Neuronal stem cell (in vitro differentiated cells): ENCODE measurements around the gene GIPC1.
A peak's percentile ranks its signal among the peaks of the same experiment; 100 is the strongest.

Experiments
- DNase-seq: peaks from one replicate; pipeline ENCODE4 v3.0.0-alpha.2; 2013; ENCODE audit warnings: low spot score
- H2AFZ ChIP-seq: one replicate; pipeline ENCODE4 v1.6.1; 2013; ENCODE audit warnings: mild to moderate bottlenecking, low read length, inconsistent platforms
- H2AK5ac ChIP-seq: 2 replicates; pipeline ENCODE4 v1.6.1; 2013; ENCODE audit warnings: low read depth, mild to moderate bottlenecking, inconsistent platforms, low read length, moderate library complexity, mixed read lengths
- H2BK120ac ChIP-seq: 2 replicates; pipeline ENCODE4 v1.6.1; 2013; ENCODE audit warnings: low read depth, mild to moderate bottlenecking, inconsistent platforms, low read length, moderate library complexity, mixed read lengths
- H2BK12ac ChIP-seq: one replicate; pipeline ENCODE4 v1.6.1; 2013; ENCODE audit warnings: low read length, inconsistent platforms
- H2BK15ac ChIP-seq: 2 replicates; pipeline ENCODE4 v1.6.1; 2013; ENCODE audit warnings: mild to moderate bottlenecking, low read length, inconsistent platforms, mixed read lengths
- H2BK5ac ChIP-seq: one replicate; pipeline ENCODE4 v1.6.1; 2013; ENCODE audit warnings: inconsistent platforms, mild to moderate bottlenecking, low read length, moderate library complexity
- H3K14ac ChIP-seq: one replicate; pipeline ENCODE4 v1.6.1; 2013; ENCODE audit warnings: low read length, inconsistent platforms
- H3K18ac ChIP-seq: 2 replicates; pipeline ENCODE4 v1.6.1; 2013; ENCODE audit warnings: low read length, inconsistent platforms
- H3K23ac ChIP-seq: 2 replicates; pipeline ENCODE4 v1.6.1; 2013; ENCODE audit warnings: low read depth, mild to moderate bottlenecking, mixed read lengths, low read length, inconsistent platforms; ENCODE audit not compliant: poor library complexity
- H3K27ac ChIP-seq: replicated peaks from 3 replicates; pipeline ENCODE4 v1.5.1; 2013; ENCODE audit warnings: low read length, inconsistent platforms
- H3K27me3 ChIP-seq, 3 experiments: 2 replicates each; pipeline ENCODE4 v1.6.1; 2013; ENCODE audit warnings: low read length in 3 of 3, mild to moderate bottlenecking in 2 of 3, inconsistent platforms in 1 of 3, low read depth in 1 of 3, mixed read lengths in 1 of 3, moderate library complexity in 1 of 3; ENCODE audit not compliant: control insufficient read depth in 3 of 3, insufficient read depth in 3 of 3
- H3K36me3 ChIP-seq, 2 donors: replicated peaks in 1 of 2; 2 replicates each; pipeline ENCODE4 v1.6.1; 2013; ENCODE audit warnings: low read length in 2 of 2; ENCODE audit not compliant: control insufficient read depth in 2 of 2, insufficient read depth in 2 of 2
- H3K4ac ChIP-seq: 2 replicates; pipeline ENCODE4 v1.6.1; 2013; ENCODE audit warnings: inconsistent platforms, mild to moderate bottlenecking, low read length, moderate library complexity
- H3K4me1 ChIP-seq, 2 donors: 1 replicate in 1 of 2; 2 replicates in 1 of 2; pipeline ENCODE4 v1.6.1; 2013; ENCODE audit warnings: low read length in 2 of 2, low read depth in 1 of 2; ENCODE audit not compliant: control insufficient read depth in 2 of 2, insufficient read depth in 1 of 2
- H3K4me2 ChIP-seq: one replicate; pipeline ENCODE4 v1.6.1; 2013; ENCODE audit warnings: mild to moderate bottlenecking, low read length, inconsistent platforms; ENCODE audit not compliant: insufficient read depth, poor library complexity, severe bottlenecking
- H3K4me3 ChIP-seq, 2 donors: 2 replicates each; pipeline ENCODE4 v1.5.1; 2013; ENCODE audit warnings: low read length in 2 of 2, mild to moderate bottlenecking in 2 of 2, inconsistent platforms in 1 of 2, moderate library complexity in 1 of 2
- H3K79me1 ChIP-seq: one replicate; pipeline ENCODE4 v1.6.1; 2013; ENCODE audit warnings: low read depth, mild to moderate bottlenecking, inconsistent platforms, low read length, moderate library complexity
- H3K9ac ChIP-seq: one replicate; pipeline ENCODE4 v1.6.1; 2013; ENCODE audit warnings: mild to moderate bottlenecking, low read depth, low read length, inconsistent platforms; ENCODE audit not compliant: poor library complexity
- H3K9me3 ChIP-seq, 2 donors: replicated peaks in 1 of 2; 2 replicates each; pipeline versions ENCODE3 to v1.6.1; 2013; ENCODE audit warnings: low read length in 2 of 2, mild to moderate bottlenecking in 2 of 2, inconsistent platforms in 1 of 2, low read depth in 1 of 2, mixed read lengths in 1 of 2, moderate library complexity in 1 of 2; ENCODE audit not compliant: control insufficient read depth in 2 of 2, insufficient read depth in 1 of 2
- H4K8ac ChIP-seq: one replicate; pipeline ENCODE4 v1.6.1; 2013; ENCODE audit warnings: low read depth, mild to moderate bottlenecking, inconsistent platforms, low read length, moderate library complexity
- H4K91ac ChIP-seq: one replicate; pipeline ENCODE4 v1.6.1; 2013; ENCODE audit warnings: low read length, low read depth, mild to moderate bottlenecking, inconsistent platforms; ENCODE audit not compliant: poor library complexity
- WGBS, 2 donors: extraction: QIAGEN DNeasy Blood & Tissue Kit; methylation state at CpG; one replicate each; pipeline ENCODE4 v1.1.7; 2013; ENCODE audit warnings: missing lambda C conversion rate in 2 of 2, mixed read lengths in 1 of 2; ENCODE audit not compliant: insufficient read length in 2 of 2, insufficient replicate concordance in 1 of 2; ENCODE audit errors: extremely low coverage in 2 of 2; 5-methylcytosine and 5-hydroxymethylcytosine counted together

GIPC1 gene

GRCh38 chr19:14533450-14533849 lies 37.5 kb upstream of the GIPC1 start:
- H2BK12ac ChIP-seq, result no peak overlapping the region
- H3K36me3 ChIP-seq, result peaks cover 7 to 22% of the 10 kb centered on the region in 2 donors
- H3K4me2 ChIP-seq, result no peak overlapping the region
- H3K4me3 ChIP-seq, result no peak overlapping the region
- H3K23ac ChIP-seq, result no peak overlapping the region
- H3K79me1 ChIP-seq, result peaks cover 19% of the 10 kb centered on the region
- no peak overlapping the region for H4K91ac ChIP-seq
- no peak for DNase-seq
- no peak overlapping the region for H3K18ac ChIP-seq
- H3K9ac ChIP-seq, result no peak overlapping the region
- H4K8ac ChIP-seq, result no peak overlapping the region
- H3K27me3 ChIP-seq, result no peaks in the 10 kb centered on the region
- H2BK5ac ChIP-seq, result no peak overlapping the region
- H2BK15ac ChIP-seq, result no peak overlapping the region
- no peak overlapping the region for H3K4ac ChIP-seq
- H2AFZ ChIP-seq, result no peak overlapping the region
- H3K4me1 ChIP-seq, result peaks cover 4 to 7% of the 10 kb centered on the region in 2 donors
- H3K9me3 ChIP-seq, result no peaks in the 10 kb centered on the region
- no CpG with 5 or more reads among the region's 5 CpGs for WGBS, 2 donors
- H2BK120ac ChIP-seq, result no peak overlapping the region
- H3K14ac ChIP-seq, result no peak overlapping the region
- H3K27ac ChIP-seq, result no peak overlapping the region
- no peak overlapping the region for H2AK5ac ChIP-seq

- Histone ChIP-seq H3K27me3 (no peaks in the 10 kb centered on the region), H3K79me1 (peaks cover 10% of the 10 kb centered on the region), H3K36me3 (peaks cover 3 to 20% of the 10 kb centered on the region in 2 donors), H3K4me2 (no peak overlapping the region), H3K27ac (no peak overlapping the region), H2BK12ac (no peak overlapping the region), H3K18ac (no peak overlapping the region), H3K4me1 (peaks cover 1 to 4% of the 10 kb centered on the region in 2 donors), H3K9ac (no peak overlapping the region), H3K23ac (no peak overlapping the region), H2BK5ac (no peak overlapping the region), H2BK15ac (no peak overlapping the region), H3K4me3 (peak overlapping the region in 1 of 2 donors; percentile 80), H4K91ac (no peak overlapping the region), H2AFZ (no peak overlapping the region), H3K14ac (no peak overlapping the region), H2BK120ac (no peak overlapping the region), H3K4ac (no peak overlapping the region), H4K8ac (no peak overlapping the region), H2AK5ac (no peak overlapping the region), H3K9me3 (no peaks in the 10 kb centered on the region)
- WGBS, 2 donors, result no CpG with 5 or more reads among the region's 3 CpGs
- DNase-seq, result no peak
Measured at GRCh38 chr19:14530506-14530905, 34.6 kb upstream of the GIPC1 start.

- Histone ChIP-seq H3K9ac (peak overlapping the region; percentile 82), H3K14ac (no peak overlapping the region), H3K36me3 (peaks cover 3 to 20% of the 10 kb centered on the region in 2 donors), H2AFZ (peak overlapping the region; percentile 94), H3K27me3 (no peaks in the 10 kb centered on the region), H2BK120ac (no peak overlapping the region), H3K9me3 (no peaks in the 10 kb centered on the region), H3K4ac (no peak overlapping the region), H2BK5ac (peak overlapping the region; percentile 30), H3K4me1 (peaks cover 1 to 4% of the 10 kb centered on the region in 2 donors), H3K79me1 (peaks cover 10% of the 10 kb centered on the region), H3K4me3 (peak overlapping the region; percentile 80 to 94), H2AK5ac (no peak overlapping the region), H3K18ac (peak overlapping the region; percentile 69), H4K8ac (no peak overlapping the region), H2BK12ac (no peak overlapping the region), H3K4me2 (peak overlapping the region; percentile 74), H3K23ac (no peak overlapping the region), H2BK15ac (no peak overlapping the region), H3K27ac (peak overlapping the region; percentile 81), H4K91ac (no peak overlapping the region)
- DNase-seq, result no peak
- WGBS, 2 donors, result no CpG with 5 or more reads among the region's 18 CpGs
Measured at GRCh38 chr19:14530005-14530348, 34.0 kb upstream of the GIPC1 start.

- H3K4me2 ChIP-seq, result peak within 1 kb of the TSS; percentile 74
- H3K4me1 ChIP-seq, result peaks cover 1 to 4% of the 10 kb centered on the region in 2 donors
- H4K91ac ChIP-seq, result no peak within 1 kb of the TSS
- H3K18ac ChIP-seq, result peak within 1 kb of the TSS; percentile 93
- H3K79me1 ChIP-seq, result peaks cover 6% of the 10 kb centered on the region
- H3K27ac ChIP-seq, result peak within 1 kb of the TSS; percentile 81
- peaks cover 0 to 16% of the 10 kb centered on the region in 2 donors for H3K36me3 ChIP-seq
- H3K14ac ChIP-seq, result peak within 1 kb of the TSS; percentile 12
- peak within 1 kb of the TSS; percentile 80 to 94 for H3K4me3 ChIP-seq
- H4K8ac ChIP-seq, result no peak within 1 kb of the TSS
- H2BK120ac ChIP-seq, result no peak within 1 kb of the TSS
- H2BK5ac ChIP-seq, result peak within 1 kb of the TSS; percentile 89
- no peaks in the 10 kb centered on the region for H3K9me3 ChIP-seq
- no peak within 1 kb of the TSS for H3K4ac ChIP-seq
- H3K23ac ChIP-seq, result peak within 1 kb of the TSS; percentile 76
- peak within 1 kb of the TSS; percentile 94 for H2AFZ ChIP-seq
- H2BK12ac ChIP-seq, result no peak within 1 kb of the TSS
- H2BK15ac ChIP-seq, result peak within 1 kb of the TSS; percentile 19
- peak within 1 kb of the TSS; percentile 8 for H2AK5ac ChIP-seq
- H3K9ac ChIP-seq, result peak within 1 kb of the TSS; percentile 96
- DNase-seq, result peak; percentile 100
- no CpG with 5 or more reads among the region's 59 CpGs for WGBS, 2 donors
- no peaks in the 10 kb centered on the region for H3K27me3 ChIP-seq
Measured at GRCh38 chr19:14529254-14530004, 33.5 kb upstream of the GIPC1 start, which contains the start of gene TECR. Gene TECR, plus strand, starts transcription at chr19:14529594. Its CDS starts 103 bp downstream, at chr19:14529697.
